WTC11 (cell line): ENCODE results near the gene ST8SIA3. TPM values are rescaled to one million over a fixed set of nuclear protein-coding genes. Genes with fewer than 3 reads are reported as not detected.

Source experiments
- ATAC-seq: fragments of 200-7000 bp; cut with Tn5 transposase; 2 replicates; pipeline ENCODE4 v1.10.0; 2021; ENCODE audit warnings: mild to moderate bottlenecking, moderate library complexity
- CTCF ChIA-PET: fragments of 300-600 bp; sonication (Branson Sonifier 250); formaldehyde crosslinking; loops from one replicate; lab custom pipeline; 2021; ENCODE audit warnings: antibody characterized with exemption; lab: Charles Lee
- POLR2A ChIA-PET: fragments of 350-600 bp; sonication (Branson Sonifier 250); formaldehyde crosslinking; loops from one replicate; lab custom pipeline; 2021; ENCODE audit warnings: antibody characterized with exemption; lab: Charles Lee
- DNase-seq: peaks from one replicate; pipeline ENCODE4 v3.0.0; 2021; ENCODE audit warnings: low spot score
- H3K27ac Mint-ChIP-seq: 2 replicates; pipeline ENCODE4 v1.8.0; 2021; ENCODE audit warnings: mixed read lengths
- H3K27me3 Mint-ChIP-seq: 2 replicates; pipeline ENCODE4 v1.8.0; 2021; ENCODE audit warnings: low read depth, mild to moderate bottlenecking, moderate library complexity, mixed read lengths
- H3K36me3 Mint-ChIP-seq: 2 replicates; pipeline ENCODE4 v1.8.0; 2021; ENCODE audit warnings: mixed read lengths
- H3K4me1 Mint-ChIP-seq: 2 replicates; pipeline ENCODE4 v1.8.0; 2022; ENCODE audit warnings: mixed read lengths
- H3K4me3 Mint-ChIP-seq: 2 replicates; pipeline ENCODE4 v1.8.0; 2021; ENCODE audit warnings: mild to moderate bottlenecking, moderate library complexity, mixed read lengths
- H3K9me3 Mint-ChIP-seq: 2 replicates; pipeline ENCODE4 v1.8.0; 2021; ENCODE audit warnings: mixed read lengths
- ARID4B ChIP-seq: sonication (generic); formaldehyde crosslinking; IDR thresholded peaks from 2 replicates; pipeline ENCODE4 v1.8.0; 2023; ENCODE audit warnings: missing genetic modification reagents, mild to moderate bottlenecking, borderline replicate concordance
- ATF6 ChIP-seq: sonication (generic); formaldehyde crosslinking; IDR thresholded peaks from 2 replicates; pipeline ENCODE4 v1.8.1; 2023; ENCODE audit warnings: mild to moderate bottlenecking, missing genetic modification reagents
- CTCF ChIP-seq: fragments of 200-600 bp; IDR thresholded peaks from 2 replicates; pipeline ENCODE4 v1.8.0; 2022; ENCODE audit warnings: antibody characterized with exemption
- EMX1 ChIP-seq: fragments of 250-450 bp; sonication (Bioruptor Pico); IDR thresholded peaks from 2 replicates; pipeline ENCODE4 v1.8.0; 2021; ENCODE audit warnings: mild to moderate bottlenecking
- FOXP4 ChIP-seq: sonication (generic); formaldehyde crosslinking; IDR thresholded peaks from 2 replicates; pipeline ENCODE4 v1.8.0; 2022; ENCODE audit warnings: mild to moderate bottlenecking, missing genetic modification reagents
- JAZF1 ChIP-seq: fragments of 250-450 bp; sonication (Bioruptor Pico); IDR thresholded peaks from 2 replicates; pipeline ENCODE4 v1.9.0; 2021; ENCODE audit warnings: moderate library complexity, mild to moderate bottlenecking, inconsistent platforms
- JUN ChIP-seq: sonication (generic); formaldehyde crosslinking; IDR thresholded peaks from 2 replicates; pipeline ENCODE4 v1.8.0; 2023; ENCODE audit warnings: mild to moderate bottlenecking, missing genetic modification reagents
- KAT7 ChIP-seq: sonication (generic); formaldehyde crosslinking; IDR thresholded peaks from 2 replicates; pipeline ENCODE4 v1.8.1; 2023; ENCODE audit warnings: missing genetic modification reagents, mild to moderate bottlenecking, borderline replicate concordance
- MLX ChIP-seq: sonication (generic); formaldehyde crosslinking; IDR thresholded peaks from 2 replicates; pipeline ENCODE4 v1.8.1; 2023; ENCODE audit warnings: mild to moderate bottlenecking, missing genetic modification reagents, moderate library complexity
- NFYB ChIP-seq: sonication (generic); formaldehyde crosslinking; conservative IDR thresholded peaks from 2 replicates; pipeline ENCODE4 v1.8.0; 2022; ENCODE audit warnings: low read depth, missing genetic modification reagents
- NR3C1 ChIP-seq: sonication (generic); formaldehyde crosslinking; conservative IDR thresholded peaks from 2 replicates; pipeline ENCODE4 v1.8.1; 2023; ENCODE audit warnings: low read depth, mild to moderate bottlenecking, missing genetic modification reagents
- TEAD1 ChIP-seq: sonication (generic); formaldehyde crosslinking; IDR thresholded peaks from 2 replicates; pipeline ENCODE4 v1.8.0; 2022; ENCODE audit warnings: mild to moderate bottlenecking, missing genetic modification reagents
- ZNF396 ChIP-seq: fragments of 250-450 bp; sonication (Bioruptor Pico); IDR thresholded peaks from 2 replicates; pipeline ENCODE4 v1.8.0; 2021; ENCODE audit warnings: mild to moderate bottlenecking, moderate library complexity, borderline replicate concordance
- total RNA-seq: library from RNA; stranded (reverse); gene quantifications from 3 replicates; pipeline ENCODE4 v1.2.3, GENCODE V29; 2021
- TF ChIP-seq, protein P1 (sequence below): sonication (generic); formaldehyde crosslinking; IDR thresholded peaks from 2 replicates; pipeline ENCODE4 v1.8.1; 2023; ENCODE audit warnings: mild to moderate bottlenecking, missing genetic modification reagents, borderline replicate concordance
- TF ChIP-seq, protein P2 (sequence below): fragments of 250-450 bp; sonication (Bioruptor Pico); IDR thresholded peaks from 2 replicates; pipeline ENCODE4 v2.1.2; 2022; ENCODE audit warnings: mild to moderate bottlenecking, moderate library complexity

Gene ST8SIA3
- total RNA-seq, 1 experiment from 2014 or later = 2.3 TPM

- Mint-ChIP-seq H3K4me1 (0 out of 2 replicates have a peak, but pooled peaks cover 4% of the 10 kb centered on the region), H3K27me3 (no peaks in the 10 kb centered on the region), H3K27ac (no peak overlapping the region), H3K4me3 (no peak overlapping the region), H3K36me3 (no peaks in the 10 kb centered on the region), H3K9me3 (no peaks in the 10 kb centered on the region)
- ATAC-seq (no peak), DNase-seq (no peak)
- ChIA-PET POLR2A (no interaction called here), CTCF (no interaction called here)
- TF ChIP-seq, protein P1, sequence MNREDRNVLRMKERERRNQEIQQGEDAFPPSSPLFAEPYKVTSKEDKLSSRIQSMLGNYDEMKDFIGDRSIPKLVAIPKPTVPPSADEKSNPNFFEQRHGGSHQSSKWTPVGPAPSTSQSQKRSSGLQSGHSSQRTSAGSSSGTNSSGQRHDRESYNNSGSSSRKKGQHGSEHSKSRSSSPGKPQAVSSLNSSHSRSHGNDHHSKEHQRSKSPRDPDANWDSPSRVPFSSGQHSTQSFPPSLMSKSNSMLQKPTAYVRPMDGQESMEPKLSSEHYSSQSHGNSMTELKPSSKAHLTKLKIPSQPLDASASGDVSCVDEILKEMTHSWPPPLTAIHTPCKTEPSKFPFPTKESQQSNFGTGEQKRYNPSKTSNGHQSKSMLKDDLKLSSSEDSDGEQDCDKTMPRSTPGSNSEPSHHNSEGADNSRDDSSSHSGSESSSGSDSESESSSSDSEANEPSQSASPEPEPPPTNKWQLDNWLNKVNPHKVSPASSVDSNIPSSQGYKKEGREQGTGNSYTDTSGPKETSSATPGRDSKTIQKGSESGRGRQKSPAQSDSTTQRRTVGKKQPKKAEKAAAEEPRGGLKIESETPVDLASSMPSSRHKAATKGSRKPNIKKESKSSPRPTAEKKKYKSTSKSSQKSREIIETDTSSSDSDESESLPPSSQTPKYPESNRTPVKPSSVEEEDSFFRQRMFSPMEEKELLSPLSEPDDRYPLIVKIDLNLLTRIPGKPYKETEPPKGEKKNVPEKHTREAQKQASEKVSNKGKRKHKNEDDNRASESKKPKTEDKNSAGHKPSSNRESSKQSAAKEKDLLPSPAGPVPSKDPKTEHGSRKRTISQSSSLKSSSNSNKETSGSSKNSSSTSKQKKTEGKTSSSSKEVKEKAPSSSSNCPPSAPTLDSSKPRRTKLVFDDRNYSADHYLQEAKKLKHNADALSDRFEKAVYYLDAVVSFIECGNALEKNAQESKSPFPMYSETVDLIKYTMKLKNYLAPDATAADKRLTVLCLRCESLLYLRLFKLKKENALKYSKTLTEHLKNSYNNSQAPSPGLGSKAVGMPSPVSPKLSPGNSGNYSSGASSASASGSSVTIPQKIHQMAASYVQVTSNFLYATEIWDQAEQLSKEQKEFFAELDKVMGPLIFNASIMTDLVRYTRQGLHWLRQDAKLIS (CRISPR knock-in tag) = no peak
- TF ChIP-seq KAT7 (CRISPR knock-in tag) (no peak), NFYB (no peak), EMX1 (CRISPR knock-in tag) (no peak), ARID4B (CRISPR knock-in tag) (no peak), ZNF396 (no peak), JAZF1 (CRISPR knock-in tag) (no peak), ATF6 (CRISPR knock-in tag) (no peak), MLX (no peak), JUN (CRISPR knock-in tag) (no peak), TEAD1 (no peak), CTCF (no peak), NR3C1 (no peak), FOXP4 (CRISPR knock-in tag) (no peak)
- TF ChIP-seq, protein P2, sequence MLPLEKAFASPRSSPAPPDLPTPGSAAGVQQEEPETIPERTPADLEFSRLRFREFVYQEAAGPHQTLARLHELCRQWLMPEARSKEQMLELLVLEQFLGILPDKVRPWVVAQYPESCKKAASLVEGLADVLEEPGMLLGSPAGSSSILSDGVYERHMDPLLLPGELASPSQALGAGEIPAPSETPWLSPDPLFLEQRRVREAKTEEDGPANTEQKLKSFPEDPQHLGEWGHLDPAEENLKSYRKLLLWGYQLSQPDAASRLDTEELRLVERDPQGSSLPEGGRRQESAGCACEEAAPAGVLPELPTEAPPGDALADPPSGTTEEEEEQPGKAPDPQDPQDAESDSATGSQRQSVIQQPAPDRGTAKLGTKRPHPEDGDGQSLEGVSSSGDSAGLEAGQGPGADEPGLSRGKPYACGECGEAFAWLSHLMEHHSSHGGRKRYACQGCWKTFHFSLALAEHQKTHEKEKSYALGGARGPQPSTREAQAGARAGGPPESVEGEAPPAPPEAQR (CRISPR knock-in tag) = no peak
Observed at GRCh38 chr18:57364460-57364859, 12.1 kb downstream of the ST8SIA3 start.
